ENCODE measurements around the gene CLEC3A. TPM values are rescaled to one million over a fixed set of nuclear protein-coding genes. Genes with fewer than 3 reads are reported as not detected.
"Not testable (repeated sequence)": the region's sequence is repeated elsewhere in the genome, so short reads cannot be mapped to it uniquely, and the experiment has no call there.

Gene CLEC3A
- total RNA-seq, 2 donors from 2014 or later, result not detected

GRCh38 chr16:78007121-78007520, 15.2 kb upstream of the CLEC3A start:
- no peak for DNase-seq (ENCODE audit: low spot score)
- intact Hi-C loops (cut with DNase I), result loop anchor here in 1 of 2 donors (10.0 kb wide), 1 partner anchor 332 kb away; no protein-coding TSS in a partner anchor

DNA sequence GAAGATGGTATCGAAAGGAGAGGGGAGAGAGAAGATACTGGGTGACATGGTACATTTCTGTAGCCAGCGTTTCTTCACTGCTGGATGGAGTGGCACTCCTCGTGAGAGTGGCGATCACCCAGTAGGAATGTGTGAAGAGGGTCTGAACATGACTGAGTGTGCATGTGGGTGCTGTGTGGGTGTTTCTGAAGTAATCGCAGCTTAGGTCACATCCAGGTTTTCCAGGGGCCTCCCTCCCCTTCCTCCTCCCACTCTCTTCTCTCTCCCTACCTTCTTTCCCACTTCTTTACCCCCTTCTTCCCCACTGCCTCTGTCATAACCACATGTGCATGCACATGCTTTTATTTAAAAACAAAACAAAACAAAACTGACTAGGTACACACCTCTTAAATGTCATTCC, 1.8 kb downstream of the CLEC3A start:
- intact Hi-C loops (cut with DNase I), result no loop called here
- no peak for DNase-seq (ENCODE audit: low spot score)

DNA sequence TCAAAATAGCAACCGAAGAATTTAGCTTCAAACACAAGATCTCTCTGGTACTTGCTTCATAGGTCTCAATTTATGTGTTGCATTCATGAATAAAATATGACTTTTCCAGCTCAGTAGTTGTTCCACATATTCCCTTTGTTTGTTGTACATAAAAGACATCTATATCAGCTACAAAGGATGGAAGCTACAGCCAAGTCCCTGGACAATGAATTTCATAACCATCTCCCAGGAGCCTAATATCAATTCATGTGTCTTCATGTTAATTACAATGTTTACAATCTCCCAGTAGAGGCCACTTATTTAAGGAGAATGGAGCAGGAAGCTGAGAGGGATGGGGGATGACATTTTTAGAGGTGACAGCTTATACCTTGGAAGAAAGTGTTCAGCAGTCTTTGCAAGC, 3.3 kb downstream of the CLEC3A start:
- intact Hi-C loops (cut with DNase I), result no loop called here
- no peak for DNase-seq (ENCODE audit: low spot score)

GRCh38 chr16:78028018-78028417, 5.7 kb downstream of the CLEC3A start:
- no peak for DNase-seq (ENCODE audit: low spot score)
- intact Hi-C loops (cut with DNase I), result no loop called here

GRCh38 chr16:78034530-78034929, 12.2 kb downstream of the CLEC3A start:
- DNase-seq (ENCODE audit: low spot score), result no peak
- intact Hi-C loops (cut with DNase I), result no loop called here

DNA sequence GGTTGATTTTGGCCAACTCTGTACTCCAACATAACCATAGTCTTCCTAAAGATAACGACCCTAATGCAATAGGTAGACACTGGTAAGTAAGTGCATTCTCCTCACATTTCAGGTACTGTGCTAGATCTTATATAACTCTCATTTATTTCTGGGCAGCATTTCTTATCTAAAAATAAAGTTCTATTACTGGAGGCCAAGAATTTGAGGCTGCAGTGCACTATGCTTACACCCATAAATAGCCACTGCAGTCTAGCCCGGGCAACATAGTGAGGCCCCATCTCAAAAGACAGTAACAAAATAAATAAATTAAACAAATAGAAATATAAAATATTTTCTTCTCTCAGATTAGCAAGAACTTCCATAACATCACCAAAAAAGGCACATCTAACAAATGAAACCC, 12.7 kb downstream of the CLEC3A start:
- no peak for DNase-seq (ENCODE audit: low spot score)
- intact Hi-C loops (cut with DNase I), result no loop called here

DNA sequence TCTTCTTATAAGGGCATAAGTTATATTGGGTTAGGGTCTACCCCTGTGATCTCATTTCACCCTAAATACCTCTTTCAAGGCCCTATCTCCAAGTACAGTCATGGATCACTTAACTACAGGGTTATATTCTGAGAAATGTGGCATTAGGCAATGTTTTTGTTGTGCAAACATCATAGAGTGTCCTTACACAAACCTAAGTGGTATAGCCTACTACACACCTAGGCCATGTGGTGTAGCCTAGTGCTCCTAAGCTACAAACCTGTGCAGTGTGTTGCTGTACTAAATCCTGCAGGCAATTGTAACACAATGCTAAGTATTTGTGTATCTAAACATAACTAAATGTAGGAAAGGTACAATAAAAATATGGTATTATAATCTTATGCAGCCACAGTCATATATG, 18.0 kb downstream of the CLEC3A start:
- intact Hi-C loops (cut with DNase I), result no loop called here
- no peak for DNase-seq (ENCODE audit: low spot score)

GRCh38 chr16:78045865-78046581, 23.7 kb downstream of the CLEC3A start:
- intact Hi-C loops (cut with DNase I), result no loop called here
- peak; percentile 82 for DNase-seq (ENCODE audit: low spot score)

- no peak for DNase-seq (ENCODE audit: low spot score)
- intact Hi-C loops (cut with DNase I), result no loop called here
Measured at GRCh38 chr16:78048319-78048718, 26.0 kb downstream of the CLEC3A start.

GRCh38 chr16:78050734-78051400, 28.5 kb downstream of the CLEC3A start:
- no peak for DNase-seq (ENCODE audit: low spot score)
- intact Hi-C loops (cut with DNase I), result no loop called here

GRCh38 chr16:78057803-78058564, 35.6 kb downstream of the CLEC3A start:
- intact Hi-C loops (cut with DNase I), result no loop called here
- DNase-seq (ENCODE audit: low spot score), result no peak

DNA sequence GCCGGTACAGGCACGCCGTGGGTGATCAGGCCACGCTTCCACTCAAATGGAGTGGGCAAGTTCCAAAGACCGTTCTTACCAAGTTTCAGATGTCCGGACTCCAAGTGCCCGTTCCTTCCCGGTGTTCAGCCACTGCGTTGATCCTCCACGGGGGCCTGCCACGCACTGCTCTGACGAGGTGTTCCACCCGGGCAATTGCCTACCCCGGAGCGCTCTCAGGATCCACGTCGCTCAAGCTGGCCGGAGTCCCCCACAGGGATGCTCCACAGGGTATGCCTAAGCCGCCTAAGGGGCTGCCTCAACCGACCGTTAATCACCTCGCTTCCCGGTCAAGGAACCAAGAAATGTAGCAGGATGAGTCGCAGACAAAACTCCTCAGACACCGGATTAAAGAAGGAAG, 37.5 kb downstream of the CLEC3A start:
- intact Hi-C loops (cut with DNase I); DNase-seq (ENCODE audit: low spot score): not testable (repeated sequence)

GRCh38 chr16:78060295-78060694, 37.9 kb downstream of the CLEC3A start:
- DNase-seq (ENCODE audit: low spot score), result no peak
- intact Hi-C loops (cut with DNase I), result no loop called here

DNA sequence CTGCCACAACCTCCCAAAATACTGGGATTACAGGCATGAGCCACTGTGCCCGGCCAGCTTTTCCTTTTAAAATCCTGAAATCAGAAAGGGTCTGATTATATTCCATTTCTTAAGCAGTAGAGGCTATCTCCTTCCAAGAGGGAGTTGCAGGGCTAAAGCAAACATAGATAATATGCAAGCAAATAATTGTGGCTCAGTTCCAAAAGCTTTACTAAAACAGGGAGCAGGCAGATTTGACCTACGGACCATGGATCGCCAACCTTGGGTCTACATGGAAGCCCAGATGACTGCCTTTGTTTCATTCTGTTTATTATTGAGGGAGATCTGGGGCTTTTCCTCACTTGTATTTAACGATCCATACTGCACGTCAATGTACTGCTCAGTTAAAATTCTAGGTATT, 38.5 kb downstream of the CLEC3A start:
- no peak for DNase-seq (ENCODE audit: low spot score)
- intact Hi-C loops (cut with DNase I), result no loop called here

DNA sequence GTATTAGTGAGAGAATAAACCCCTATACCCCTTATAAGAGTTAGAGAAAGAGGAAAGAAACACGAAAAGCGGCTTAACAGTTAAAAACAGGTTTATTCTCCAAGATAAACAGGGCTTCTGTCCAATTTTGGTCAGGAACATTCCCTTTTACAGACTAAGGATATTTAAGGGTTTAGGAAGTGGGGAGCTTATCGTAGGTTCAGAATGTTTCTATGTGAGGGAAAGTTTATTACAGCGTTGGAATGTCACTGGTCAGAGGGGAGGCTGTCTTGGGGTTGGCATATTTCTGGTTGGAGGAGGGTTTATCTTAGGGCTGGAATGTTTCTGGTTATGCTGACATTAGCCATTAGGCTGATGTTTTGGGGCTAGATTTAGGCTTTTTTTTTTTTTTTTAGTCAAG, 43.0 kb downstream of the CLEC3A start:
- no peak for DNase-seq (ENCODE audit: low spot score)
- intact Hi-C loops (cut with DNase I), result no loop called here

DNA sequence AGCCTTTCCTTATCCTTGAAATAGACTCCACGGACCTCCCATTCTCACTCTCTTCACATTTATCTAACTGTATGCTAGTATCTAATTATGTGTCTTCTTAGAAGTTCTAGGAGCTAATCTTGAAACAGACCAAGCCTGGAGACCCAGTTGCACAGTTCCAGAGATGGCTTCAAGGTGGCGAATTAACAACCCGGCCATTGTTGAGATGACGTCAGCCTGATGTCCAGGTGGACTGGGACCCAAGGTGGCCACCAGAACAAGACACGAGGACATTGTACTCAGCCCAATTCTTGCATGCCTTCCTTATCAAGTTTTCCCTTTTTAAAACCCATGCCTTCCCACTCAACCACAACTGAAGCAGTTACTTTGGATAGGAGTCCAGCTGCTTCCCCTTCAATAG, 47.6 kb downstream of the CLEC3A start:
- intact Hi-C loops (cut with DNase I), result no loop called here
- DNase-seq (ENCODE audit: low spot score), result no peak

DNA sequence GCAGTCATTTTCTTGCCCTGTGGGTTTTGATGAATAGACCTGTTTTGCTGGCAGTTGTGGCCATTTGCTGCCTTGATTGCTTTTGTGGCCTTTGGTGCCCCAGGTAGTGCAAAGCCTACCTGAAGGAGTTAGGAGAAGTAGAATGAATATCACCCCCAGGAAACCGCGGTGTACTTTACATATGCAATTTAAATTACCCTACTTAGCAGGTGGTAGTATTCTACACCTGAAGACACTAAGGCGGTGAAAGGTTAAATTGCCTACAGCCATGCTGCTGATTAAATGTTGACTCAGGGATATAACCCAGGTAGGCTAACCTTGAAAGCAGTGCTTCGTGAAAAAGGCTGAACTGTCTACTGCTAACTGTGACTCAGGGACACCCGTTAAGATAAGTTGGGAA, 49.9 kb downstream of the CLEC3A start:
- intact Hi-C loops (cut with DNase I), result no loop called here

GRCh38 chr16:78075800-78076199, 53.5 kb downstream of the CLEC3A start:
- DNase-seq (ENCODE audit: low spot score), result no peak
- intact Hi-C loops (cut with DNase I), result no loop called here

More for the DNA sequence above, 49.9 kb downstream of the CLEC3A start:
- no peak for DNase-seq (ENCODE audit: low spot score)

GRCh38 chr16:78081341-78081740, 59.0 kb downstream of the CLEC3A start:
- intact Hi-C loops (cut with DNase I), result no loop called here
- no peak for DNase-seq (ENCODE audit: low spot score)

Data from posterior vena cava (tissue), 2 donors.